HG03135 (cell line): ENCODE measurements around the gene SRRM1.
"Not testable (repeated sequence)": the region's sequence is repeated elsewhere in the genome, so short reads cannot be mapped to it uniquely, and the experiment has no call there.

Source experiments
- ATAC-seq: cut with Tn5 transposase; IDR thresholded peaks from one replicate; pipeline ENCODE4 v1.9.1; 2021; ENCODE audit warnings: mild to moderate bottlenecking, moderate library complexity; ENCODE audit not compliant: unreplicated experiment

The SRRM1 gene

DNA sequence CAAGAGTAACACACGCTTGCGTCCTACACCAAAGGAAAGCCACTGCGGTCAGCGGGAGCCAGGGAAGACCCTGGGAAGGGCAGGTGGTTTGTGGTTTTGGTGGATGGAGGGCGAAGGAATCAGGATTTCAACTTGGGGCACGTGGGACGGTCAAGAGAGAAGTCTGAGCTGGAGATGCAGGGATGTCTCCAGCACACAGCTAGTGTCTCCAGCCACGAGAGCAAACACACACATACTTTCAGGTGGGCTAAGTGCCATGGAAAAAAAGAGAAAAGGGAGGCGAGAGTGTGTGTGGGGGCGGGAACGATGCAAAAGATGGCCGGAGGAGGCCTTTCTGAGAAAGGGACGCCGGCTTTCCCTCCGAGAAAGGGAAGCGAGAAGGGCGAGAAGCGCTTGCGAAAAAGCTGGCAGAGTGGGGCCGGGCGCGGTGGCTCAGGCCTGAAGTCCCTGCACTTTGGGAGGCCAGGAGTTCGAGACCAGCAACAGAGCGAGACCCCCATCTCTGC is 1.4 kb upstream of the SRRM1 start:
- ATAC-seq: no peak

DNA sequence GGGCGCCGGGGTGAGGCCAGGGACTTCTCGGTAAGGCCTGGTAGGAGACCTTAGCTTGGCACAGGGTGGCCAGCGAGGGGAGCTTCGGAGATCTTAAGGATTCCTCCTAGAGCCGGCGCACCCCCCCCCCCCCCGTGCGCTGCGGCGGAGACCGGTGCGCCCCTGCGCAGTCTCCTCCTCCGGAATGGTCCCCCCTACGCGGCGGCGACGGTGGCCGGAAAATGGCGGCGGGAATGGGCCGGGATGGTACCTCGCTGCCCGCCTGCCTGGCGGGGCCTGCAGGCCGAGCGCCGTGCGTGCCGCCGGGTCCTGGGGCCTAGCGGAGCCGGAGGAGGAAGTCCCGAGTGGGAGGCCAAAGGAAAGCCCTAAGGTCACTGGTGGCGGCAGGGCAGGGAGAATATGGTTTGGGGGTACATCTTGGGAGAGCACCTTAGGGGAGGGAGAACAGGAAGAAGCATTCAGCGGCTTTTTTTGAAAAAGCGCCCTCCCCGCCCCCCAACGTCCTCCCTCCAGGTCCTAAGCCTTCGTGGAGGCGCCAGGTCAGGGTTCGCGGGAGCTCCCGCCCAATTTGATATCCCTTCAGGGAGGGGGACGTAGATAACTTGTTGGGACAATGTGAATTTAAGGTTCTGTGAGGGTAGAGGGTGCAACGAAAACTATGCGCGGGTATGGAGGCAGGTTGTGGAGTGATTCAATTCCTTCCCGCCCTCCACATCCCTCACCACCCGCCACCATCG is 429 bp downstream of the SRRM1 start:
- peak; percentile 11 for ATAC-seq

DNA sequence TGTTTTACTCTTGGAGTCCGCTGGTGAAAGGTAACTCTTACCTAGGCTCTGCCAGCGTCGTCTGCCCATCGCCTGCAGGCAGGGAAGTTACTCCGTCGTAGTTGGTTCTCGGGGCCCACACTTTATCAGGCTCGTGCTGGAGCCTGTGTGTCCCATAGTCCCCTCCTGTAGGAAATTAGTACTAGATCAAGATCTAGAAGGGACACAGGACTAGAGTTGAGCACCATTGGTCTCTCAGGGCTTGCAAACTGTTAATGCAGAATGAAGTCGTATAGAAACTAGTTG is 940 bp downstream of the SRRM1 start:
- ATAC-seq: no peak

DNA sequence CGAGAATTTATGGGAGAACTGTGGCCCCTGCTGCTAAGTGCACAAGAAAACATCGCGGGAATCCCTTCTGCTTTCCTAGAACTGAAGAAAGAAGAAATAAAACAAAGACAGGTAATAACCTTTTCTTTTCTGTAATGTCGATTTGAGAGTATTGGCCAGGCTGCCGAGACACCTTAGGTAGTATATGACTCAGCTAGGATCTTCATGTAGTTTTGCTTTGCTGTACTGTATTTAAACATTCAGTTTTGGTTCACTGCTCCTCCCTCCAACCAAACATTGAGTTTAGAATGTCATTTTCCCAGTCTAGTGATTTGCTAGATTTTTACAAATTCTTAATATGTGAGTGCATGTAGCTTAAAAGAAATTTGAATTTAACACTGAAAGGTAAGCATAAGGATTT is 5.8 kb downstream of the SRRM1 start:
- ATAC-seq: no peak

DNA sequence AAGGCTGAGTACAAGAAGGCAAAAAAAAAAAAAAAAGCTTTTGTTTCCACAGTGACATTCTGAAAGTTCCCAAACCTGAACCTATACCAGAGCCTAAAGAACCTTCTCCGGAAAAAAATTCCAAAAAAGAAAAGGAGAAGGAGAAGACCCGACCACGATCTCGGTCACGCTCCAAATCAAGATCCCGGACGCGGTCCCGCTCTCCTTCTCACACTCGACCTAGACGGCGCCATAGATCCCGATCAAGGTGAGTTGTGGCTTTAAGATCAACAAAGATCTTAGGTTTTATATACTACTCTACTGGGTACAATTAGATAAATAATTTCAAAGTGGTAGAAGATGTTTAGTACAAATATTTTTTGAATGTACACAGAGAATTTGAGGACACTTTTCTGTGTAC is 9.3 kb downstream of the SRRM1 start:
- ATAC-seq: no peak

DNA sequence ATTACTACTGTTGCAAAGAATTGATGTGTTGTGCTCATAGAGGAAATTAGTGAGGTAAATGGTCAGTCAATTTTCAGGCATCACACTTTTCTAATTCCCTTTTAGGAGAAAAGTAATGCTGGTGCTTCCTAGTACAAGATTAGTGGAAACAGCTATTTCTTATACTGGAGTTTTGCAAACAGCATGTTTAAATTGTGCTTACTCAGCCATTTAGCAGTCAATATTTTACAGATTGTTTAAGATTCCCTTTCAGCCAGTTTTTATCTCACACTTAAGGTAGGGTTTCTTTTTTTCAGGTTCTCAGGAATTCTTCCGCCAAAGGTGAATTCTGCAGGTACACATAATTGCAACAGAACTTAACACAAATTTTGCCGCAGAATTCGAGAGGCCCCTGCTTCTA is 10.9 kb downstream of the SRRM1 start:
- no peak for ATAC-seq

DNA sequence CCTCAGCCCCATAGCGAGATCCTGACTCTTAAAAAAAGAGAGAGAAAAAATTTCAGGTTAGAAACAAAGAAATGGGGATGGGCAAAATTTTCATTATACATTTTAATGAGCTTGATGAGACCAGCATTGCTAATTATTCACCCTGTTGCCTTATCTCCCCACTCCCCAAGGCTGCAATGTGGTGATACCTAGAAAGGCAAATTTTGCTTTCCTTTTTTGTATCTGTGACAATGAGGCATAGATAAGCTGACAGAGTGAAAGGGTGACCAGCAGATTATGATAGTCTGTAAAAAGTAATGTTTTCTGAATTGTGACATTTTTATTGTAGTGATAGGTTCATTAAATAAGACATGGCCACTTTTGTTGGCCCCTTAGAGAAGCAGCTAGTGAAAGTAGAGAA is 12.9 kb downstream of the SRRM1 start:
- no peak for ATAC-seq

DNA sequence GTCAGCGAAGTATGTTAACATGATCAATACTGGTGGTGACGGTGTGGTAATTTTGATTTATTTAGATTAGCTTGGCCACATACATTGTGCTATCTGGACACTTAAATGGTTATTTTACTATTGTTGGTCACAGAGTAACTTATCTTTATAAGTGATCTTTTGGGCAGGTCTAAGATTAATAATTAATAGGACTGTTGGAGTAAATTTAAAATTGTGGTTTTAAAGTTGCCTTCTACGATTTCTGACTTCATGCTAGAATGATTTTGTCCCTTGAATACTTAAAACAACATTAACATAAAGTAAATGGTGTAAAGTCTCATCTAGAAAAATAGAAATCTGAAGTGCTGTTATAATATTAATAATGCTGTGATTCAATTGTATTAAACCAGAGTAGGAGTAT is 14.7 kb downstream of the SRRM1 start:
- ATAC-seq: no peak

DNA sequence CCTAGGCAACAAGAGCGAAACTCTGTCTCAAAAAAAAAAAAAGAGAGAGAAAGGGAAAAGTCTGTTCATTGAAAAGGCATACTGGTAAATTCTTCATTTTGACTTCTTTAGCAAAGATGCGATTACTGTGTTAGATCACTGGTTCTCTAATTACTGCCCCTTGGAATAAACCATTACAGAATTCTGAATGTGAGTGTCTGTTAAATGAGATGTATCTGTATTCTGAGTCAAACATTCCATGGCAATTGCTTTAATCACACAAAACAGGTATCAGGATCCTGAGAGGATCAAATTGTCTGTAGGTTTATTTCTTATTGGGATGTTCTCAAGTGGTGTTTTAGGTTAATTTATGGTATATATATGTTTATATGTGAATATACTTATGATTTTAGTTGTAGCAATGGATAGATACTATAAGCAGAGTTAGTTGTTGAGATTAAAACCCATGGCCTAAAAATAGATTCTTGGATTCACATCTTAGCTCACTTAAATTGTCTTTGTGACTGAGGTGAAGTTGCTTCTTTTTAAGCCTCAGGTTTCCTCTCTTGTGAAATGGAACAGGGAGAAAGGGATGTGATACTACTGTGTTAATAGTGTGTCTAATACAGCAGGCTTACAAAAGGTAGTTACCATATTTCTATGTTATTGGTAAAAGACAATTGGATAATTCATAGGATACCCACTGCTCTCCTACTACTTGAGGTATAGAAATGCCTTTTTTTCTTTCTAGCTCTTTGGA is 16.2 kb downstream of the SRRM1 start:
- no peak for ATAC-seq

DNA sequence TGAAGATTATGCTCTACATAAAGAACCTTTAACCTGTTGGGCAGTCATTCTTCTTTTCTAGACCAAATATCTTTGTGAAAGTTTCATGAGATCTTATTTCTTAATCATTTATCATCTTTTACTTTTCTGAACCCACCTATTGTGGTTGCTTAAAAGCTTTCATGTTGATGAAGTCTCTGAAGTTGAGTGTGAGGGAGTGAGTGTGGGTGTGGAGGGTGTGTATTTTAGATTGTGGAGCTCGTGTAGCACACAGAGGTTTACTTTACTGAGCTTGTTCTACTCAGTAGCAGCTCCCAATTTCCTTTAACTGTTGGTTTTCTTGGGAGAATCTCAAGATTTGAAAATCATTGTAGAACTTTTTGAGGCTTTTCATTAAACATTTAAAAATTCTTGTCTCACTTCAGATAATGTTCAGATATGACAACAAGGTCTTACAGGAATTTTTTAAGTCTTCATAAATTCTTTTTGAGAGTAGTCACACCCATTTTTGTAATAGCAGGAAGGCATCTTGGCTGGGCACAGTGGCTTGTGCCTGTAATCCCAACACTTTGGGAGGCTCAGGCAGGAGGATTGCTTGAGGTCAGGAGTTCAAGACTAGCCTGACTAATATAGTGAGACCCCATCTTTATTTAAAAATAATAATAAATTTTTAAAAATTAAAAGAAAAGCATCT is 17.0 kb downstream of the SRRM1 start:
- ATAC-seq: no peak

DNA sequence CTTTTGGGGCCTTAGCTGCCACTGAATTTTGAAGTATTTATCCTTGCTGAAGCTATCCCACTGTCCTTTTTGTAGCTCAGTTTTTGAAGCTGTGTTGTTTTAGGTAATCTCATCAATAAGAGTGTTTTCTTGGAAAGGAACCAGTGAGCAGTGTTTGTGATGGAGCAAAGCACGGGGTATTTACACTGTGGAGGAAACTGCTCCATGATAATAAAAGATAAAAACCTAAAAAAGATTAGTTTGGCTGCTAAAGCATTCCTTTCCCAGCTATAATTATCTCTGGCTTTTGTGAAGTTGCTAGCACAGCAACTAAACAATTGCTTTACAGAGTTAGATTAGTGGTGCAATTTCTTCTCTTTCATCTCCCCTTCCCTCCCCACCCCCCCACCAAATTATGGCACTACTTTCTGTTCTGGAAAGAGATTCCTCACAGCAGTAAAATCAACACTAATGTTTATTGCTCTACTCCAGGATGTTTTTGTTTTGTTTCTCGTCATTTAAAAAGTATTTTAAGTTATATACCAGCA is 21.5 kb downstream of the SRRM1 start:
- no peak for ATAC-seq

DNA sequence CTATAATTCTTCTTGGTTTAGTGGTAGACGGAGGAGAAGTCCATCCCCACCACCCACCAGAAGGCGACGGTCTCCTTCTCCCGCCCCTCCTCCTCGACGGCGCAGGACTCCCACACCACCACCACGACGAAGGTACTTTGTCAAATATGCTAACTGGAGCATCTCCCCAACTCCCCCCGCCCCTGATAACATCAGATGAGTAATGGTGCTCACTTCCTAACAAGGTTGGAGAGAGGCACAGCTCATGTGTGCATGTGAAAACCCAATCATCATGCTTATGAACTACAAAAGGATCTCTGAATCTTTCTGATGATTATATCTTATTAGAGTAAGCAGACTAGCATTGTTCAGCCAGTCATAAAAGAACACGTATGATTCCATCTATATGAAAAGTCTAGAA is 23.7 kb downstream of the SRRM1 start:
- no peak for ATAC-seq

DNA sequence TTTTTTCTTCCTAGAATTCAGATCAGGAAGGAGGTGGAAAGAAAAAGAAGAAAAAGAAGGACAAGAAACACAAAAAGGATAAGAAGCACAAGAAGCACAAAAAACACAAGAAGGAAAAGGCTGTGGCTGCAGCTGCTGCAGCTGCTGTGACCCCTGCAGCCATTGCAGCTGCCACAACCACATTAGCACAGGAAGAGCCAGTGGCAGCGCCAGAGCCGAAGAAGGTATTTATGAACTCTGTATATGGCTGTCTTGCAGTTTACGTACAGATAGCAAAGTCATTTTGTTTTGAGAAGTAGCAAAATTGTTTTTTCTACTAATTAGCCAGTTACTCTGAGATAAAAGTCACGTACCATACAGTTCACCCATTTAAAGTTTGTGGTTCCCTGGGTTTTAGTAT is 28.3 kb downstream of the SRRM1 start:
- ATAC-seq: not testable (repeated sequence)

DNA sequence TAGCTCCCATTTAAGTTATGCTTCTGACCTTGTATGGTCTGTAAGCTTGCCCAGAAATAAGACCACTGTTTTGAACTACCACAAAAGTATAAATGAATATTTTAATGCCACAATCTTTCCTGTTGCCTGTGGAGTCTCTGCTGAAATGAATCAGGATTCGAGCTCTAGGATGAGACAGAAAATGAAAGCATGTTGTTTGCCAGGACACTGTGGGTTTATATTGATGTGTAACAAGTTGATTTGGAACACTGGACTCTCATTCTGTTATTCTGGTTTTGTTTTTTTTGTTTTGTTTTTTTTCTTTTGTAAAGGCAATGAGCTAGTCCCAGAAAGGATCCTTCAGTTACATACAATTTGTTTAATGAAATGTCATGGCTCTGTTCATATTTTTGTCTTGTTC is 29.6 kb downstream of the SRRM1 start:
- not testable (repeated sequence) for ATAC-seq

DNA sequence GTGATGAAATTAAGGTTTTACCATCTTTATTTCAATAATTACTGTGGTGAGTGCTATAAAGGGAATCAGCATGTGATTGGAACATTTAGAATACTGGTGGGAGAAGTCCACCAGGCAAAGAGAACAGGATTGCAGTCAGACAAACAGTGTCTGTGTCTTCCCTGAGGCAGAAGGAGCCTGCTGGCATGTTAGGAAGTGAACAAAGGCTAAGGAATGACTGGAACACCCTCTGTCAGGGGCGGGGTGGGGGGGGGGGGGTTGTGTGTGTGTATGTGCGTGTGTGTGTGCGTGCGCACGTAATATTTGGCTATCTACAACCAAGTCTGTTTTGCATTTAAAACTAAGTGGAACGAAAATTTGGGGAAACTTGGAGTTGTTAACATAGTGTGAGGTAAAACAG is 30.2 kb downstream of the SRRM1 start:
- ATAC-seq: no peak

DNA sequence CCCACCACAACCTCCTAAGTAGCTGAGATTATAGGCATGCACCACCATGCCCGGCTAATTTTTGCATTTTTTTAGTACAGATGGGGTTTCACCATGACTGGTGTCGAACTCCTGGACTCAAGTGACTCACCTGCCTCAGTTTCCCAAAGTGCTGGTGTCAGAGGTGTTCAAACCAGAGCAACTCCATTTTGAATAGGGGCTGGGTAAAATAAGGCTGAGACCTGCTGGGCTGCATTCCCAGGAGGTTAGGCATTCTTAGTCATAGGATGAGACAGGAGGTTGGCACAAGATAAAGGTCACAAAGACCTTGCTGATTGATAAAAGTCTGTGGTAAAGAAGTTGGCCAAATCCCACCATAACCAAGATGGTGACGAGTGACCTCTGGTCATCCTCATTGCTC is 35.3 kb downstream of the SRRM1 start:
- ATAC-seq: not testable (repeated sequence)

DNA sequence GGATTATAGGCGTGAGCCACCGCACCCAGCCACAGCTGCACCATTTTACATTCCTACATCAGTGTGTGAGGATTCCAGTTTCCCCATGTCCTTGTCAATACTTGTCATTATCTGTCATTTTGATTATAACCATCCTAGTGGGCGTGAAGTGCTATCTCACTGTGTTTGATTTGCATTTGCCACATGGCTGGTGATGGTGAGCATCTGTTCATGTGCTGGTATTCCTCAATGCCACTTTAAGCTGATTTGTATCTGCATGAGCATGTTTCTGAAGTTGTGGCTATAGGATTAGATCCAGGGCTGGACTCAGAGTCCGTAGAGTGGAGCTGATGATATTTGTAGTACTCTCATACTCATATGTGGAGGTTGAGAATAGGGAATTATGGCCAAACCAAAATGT is 36.6 kb downstream of the SRRM1 start:
- no peak for ATAC-seq

DNA sequence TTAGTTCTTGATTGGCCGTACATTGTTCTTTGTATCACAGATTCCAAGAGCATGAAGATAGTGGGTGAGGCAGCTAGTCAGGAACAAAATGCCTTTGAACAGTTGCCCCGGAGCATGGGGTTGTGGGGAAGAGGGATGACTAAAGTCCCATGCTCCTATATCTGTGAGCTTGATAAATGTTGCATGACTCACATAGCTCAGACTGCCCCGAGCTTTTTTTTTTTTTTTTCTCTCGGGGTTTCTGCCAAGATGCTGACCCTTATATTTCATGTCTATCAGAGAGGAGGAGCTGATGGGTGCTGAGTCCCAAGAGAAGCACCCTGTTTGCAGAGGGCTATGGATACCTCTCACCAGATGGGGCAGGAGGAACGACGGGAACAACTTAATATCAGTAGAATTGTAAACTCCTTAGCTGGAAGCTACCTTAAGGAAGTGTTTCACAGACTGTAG is 40.6 kb downstream of the SRRM1 start:
- ATAC-seq: no peak

DNA sequence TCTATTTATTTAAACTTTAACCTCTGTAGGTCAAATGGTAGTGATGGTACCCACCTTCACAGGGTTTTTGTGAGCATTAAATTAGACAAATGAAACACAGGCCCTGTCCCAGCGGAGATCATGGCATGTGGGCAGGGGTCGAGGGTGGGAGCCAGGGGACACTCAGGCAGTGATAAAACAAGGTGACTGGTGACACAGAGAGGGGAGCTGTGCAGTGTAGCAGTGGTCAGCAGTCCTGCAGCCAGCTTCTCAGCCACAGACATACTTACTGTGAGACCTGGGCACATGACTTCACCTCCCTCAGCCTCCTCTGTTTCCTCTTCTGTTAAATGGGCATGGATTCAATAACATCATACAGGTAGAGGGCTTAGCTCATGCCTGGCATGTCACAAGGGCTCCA is 44.9 kb downstream of the SRRM1 start:
- no peak for ATAC-seq

DNA sequence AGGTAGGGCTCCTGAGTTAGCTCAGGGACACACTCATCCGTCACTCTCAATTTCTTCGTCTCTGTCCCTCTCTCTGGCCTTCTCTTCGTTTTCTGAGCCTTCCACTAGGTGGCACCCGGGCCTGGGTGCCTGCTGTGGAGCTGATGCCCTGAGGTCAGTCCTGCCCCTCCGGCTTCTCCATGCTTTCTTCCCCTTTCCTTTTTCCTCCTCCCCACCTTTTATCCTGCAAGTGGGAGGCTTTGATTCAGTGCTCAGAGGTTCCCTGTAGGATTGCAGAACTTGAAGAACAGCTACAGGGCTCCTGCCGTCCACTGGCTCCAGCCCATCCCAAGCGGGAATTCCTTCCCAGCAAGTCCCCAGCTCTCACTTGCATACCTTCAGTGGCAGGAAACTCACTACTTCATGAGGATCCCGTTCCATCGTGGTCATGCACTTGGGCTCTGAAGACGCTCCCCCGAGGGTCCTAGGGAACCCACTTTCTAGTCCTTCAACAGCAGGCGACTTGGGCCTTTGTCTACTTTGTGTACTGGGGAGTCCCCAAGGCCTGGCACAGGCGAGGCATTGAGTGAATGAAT is 45.6 kb downstream of the SRRM1 start:
- ATAC-seq: no peak

DNA sequence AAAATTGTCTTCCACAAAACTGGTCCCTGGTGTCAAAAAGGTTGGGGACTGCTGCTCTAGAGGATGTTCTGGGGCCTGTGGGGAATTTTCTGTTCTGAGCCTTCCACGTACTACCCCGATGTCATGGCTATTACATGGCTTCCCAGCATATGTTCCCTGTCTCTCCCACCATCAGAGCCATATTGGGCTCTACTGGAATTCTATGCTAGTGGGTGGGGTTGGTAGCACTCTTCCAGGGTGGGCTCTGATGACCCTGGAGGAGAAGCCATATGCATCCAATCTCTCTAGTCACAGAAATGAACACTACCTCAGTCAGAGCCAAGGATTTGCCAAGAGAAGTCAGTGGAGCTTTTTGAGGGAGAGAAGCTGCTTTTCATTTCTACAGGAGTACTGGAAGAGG is 47.9 kb downstream of the SRRM1 start:
- no peak for ATAC-seq
